HepG2 (cell line): Measurements from ENCODE around the gene LAMB2. TPM values are rescaled to one million over a fixed set of nuclear protein-coding genes. Genes with fewer than 3 reads are reported as not detected.

Source experiments
- EED ChIP-seq: sonication (generic); formaldehyde crosslinking; IDR thresholded peaks from 2 replicates; pipeline ENCODE4 v1.5.0; 2020; ENCODE audit warnings: mild to moderate bottlenecking, missing genetic modification reagents
- FLYWCH1 ChIP-seq: sonication (generic); formaldehyde crosslinking; IDR thresholded peaks from 2 replicates; pipeline ENCODE4 v1.8.1; 2023; ENCODE audit warnings: mild to moderate bottlenecking, missing genetic modification reagents
- FOXP4 ChIP-seq: sonication (generic); formaldehyde crosslinking; IDR thresholded peaks from 2 replicates; pipeline ENCODE4 v1.4.0; 2020; ENCODE audit warnings: missing genetic modification reagents
- HDAC2 ChIP-seq: sonication (generic); formaldehyde crosslinking; IDR thresholded peaks from 2 replicates; pipeline ENCODE4 v1.4.0; 2020; ENCODE audit warnings: missing genetic modification reagents
- HNF4A ChIP-seq: sonication (generic); formaldehyde crosslinking; IDR thresholded peaks from 2 replicates; pipeline ENCODE4 v1.4.0; 2020; ENCODE audit warnings: missing genetic modification reagents
- NR2F6 ChIP-seq, 2 experiments: IDR thresholded peaks; 2 replicates each; pipeline ENCODE4 v1.6.1; 2016; ENCODE audit warnings: antibody characterized with exemption in 1 of 2, mild to moderate bottlenecking in 1 of 2
- PAWR ChIP-seq: sonication (generic); formaldehyde crosslinking; IDR thresholded peaks from 2 replicates; pipeline ENCODE4 v1.4.0; 2020; ENCODE audit warnings: missing genetic modification reagents, mild to moderate bottlenecking, borderline replicate concordance
- SAFB2 ChIP-seq: sonication (generic); formaldehyde crosslinking; IDR thresholded peaks from 2 replicates; pipeline ENCODE4 v1.5.1; 2020; ENCODE audit warnings: missing genetic modification reagents, low read depth, mild to moderate bottlenecking, borderline replicate concordance
- ZKSCAN1 ChIP-seq: fragments of 150-350 bp; IDR thresholded peaks from 2 replicates; pipeline ENCODE4 v1.6.1; 2014; ENCODE audit warnings: low read length
- ZNF20 ChIP-seq: sonication (generic); formaldehyde crosslinking; IDR thresholded peaks from 2 replicates; pipeline ENCODE4 v1.4.0; 2020; ENCODE audit warnings: mild to moderate bottlenecking, moderate library complexity, missing genetic modification reagents
- ZNF570 ChIP-seq: sonication (generic); formaldehyde crosslinking; IDR thresholded peaks from 2 replicates; pipeline ENCODE4 v1.4.0; 2020; ENCODE audit warnings: mild to moderate bottlenecking, missing genetic modification reagents, borderline replicate concordance
- ZNF589 ChIP-seq: sonication (generic); formaldehyde crosslinking; conservative IDR thresholded peaks from 2 replicates; pipeline ENCODE4 v1.8.0; 2022; ENCODE audit warnings: mild to moderate bottlenecking, moderate library complexity, missing genetic modification reagents
- ZNF709 ChIP-seq: sonication (generic); formaldehyde crosslinking; IDR thresholded peaks from 2 replicates; pipeline ENCODE4 v1.5.0; 2020; ENCODE audit warnings: mild to moderate bottlenecking, missing genetic modification reagents
- polyA plus RNA-seq, 8 experiments: library from polyadenylated mRNA; depleted of rRNA in 3 of 8; stranded (reverse) in 7 of 8; unstranded in 1 of 8; fragments of >200 nt; fragmentation: Illumina TruSeq in 4 of 8; extraction: Trizol in 4 of 8; gene quantifications; 2 replicates each; pipeline versions ENCODE4 v1.2.1 to v1.2.3, GENCODE V29; 2011 to 2016; ENCODE audit warnings: low read depth in 4 of 8, missing spikeins in 1 of 8, mixed read lengths in 1 of 8; ENCODE audit not compliant: insufficient read depth in 1 of 8
- total RNA-seq, 5 experiments: library from RNA; depleted of rRNA; stranded (reverse); fragments of >200 nt; fragmentation: Illumina TruSeq; extraction: Trizol; gene quantifications; 2 replicates each; pipeline ENCODE4 v1.2.3, GENCODE V29; 2016; ENCODE audit warnings: low read depth in 1 of 5
- TF ChIP-seq, protein P1 (sequence below): sonication (generic); formaldehyde crosslinking; IDR thresholded peaks from 2 replicates; pipeline ENCODE4 v1.8.0; 2022; ENCODE audit warnings: mild to moderate bottlenecking, missing genetic modification reagents; ENCODE audit not compliant: insufficient replicate concordance
- TF ChIP-seq, protein P2 (sequence below): sonication (generic); formaldehyde crosslinking; IDR thresholded peaks from 2 replicates; pipeline ENCODE4 v1.4.0; 2020; ENCODE audit warnings: mild to moderate bottlenecking, missing genetic modification reagents
- TF ChIP-seq, protein P3 (sequence below): sonication (generic); formaldehyde crosslinking; IDR thresholded peaks from 2 replicates; pipeline ENCODE4 v1.8.0; 2022; ENCODE audit warnings: mild to moderate bottlenecking, missing genetic modification reagents, borderline replicate concordance
- TF ChIP-seq, protein P4 (sequence below): sonication (generic); formaldehyde crosslinking; IDR thresholded peaks from 2 replicates; pipeline ENCODE4 v1.5.0; 2020; ENCODE audit warnings: mild to moderate bottlenecking, missing genetic modification reagents

The LAMB2 gene
- total and polyA plus RNA-seq, 2 of the 13 experiments (the other 11 are each of a cell fraction or from before 2014, with no cell fraction given): 208 to 443 TPM

GRCh38 chr3:49132437-49133225 is at the start of gene LAMB2 (continued):
- 0 out of 2 replicates have a peak, but pooled peaks have one; percentile 65 for TF ChIP-seq ZNF709 (CRISPR knock-in tag)
- TF ChIP-seq PAWR (CRISPR knock-in tag): 0 out of 2 replicates have a peak, but pooled peaks have one; percentile 58
- TF ChIP-seq, protein P1, sequence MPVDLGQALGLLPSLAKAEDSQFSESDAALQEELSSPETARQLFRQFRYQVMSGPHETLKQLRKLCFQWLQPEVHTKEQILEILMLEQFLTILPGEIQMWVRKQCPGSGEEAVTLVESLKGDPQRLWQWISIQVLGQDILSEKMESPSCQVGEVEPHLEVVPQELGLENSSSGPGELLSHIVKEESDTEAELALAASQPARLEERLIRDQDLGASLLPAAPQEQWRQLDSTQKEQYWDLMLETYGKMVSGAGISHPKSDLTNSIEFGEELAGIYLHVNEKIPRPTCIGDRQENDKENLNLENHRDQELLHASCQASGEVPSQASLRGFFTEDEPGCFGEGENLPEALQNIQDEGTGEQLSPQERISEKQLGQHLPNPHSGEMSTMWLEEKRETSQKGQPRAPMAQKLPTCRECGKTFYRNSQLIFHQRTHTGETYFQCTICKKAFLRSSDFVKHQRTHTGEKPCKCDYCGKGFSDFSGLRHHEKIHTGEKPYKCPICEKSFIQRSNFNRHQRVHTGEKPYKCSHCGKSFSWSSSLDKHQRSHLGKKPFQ (CRISPR knock-in tag): peak; percentile 23
- 0 out of 2 replicates have a peak, but pooled peaks have one; percentile 43 for TF ChIP-seq ZNF20 (CRISPR knock-in tag)
- TF ChIP-seq ZKSCAN1: no peak
- TF ChIP-seq ZNF589 (CRISPR knock-in tag): no peak; the same call in 1 of the 2 replicates
- no peak for TF ChIP-seq ZNF570 (CRISPR knock-in tag)
- TF ChIP-seq HNF4A (CRISPR knock-in tag): peak; percentile 70
- TF ChIP-seq, protein P2, sequence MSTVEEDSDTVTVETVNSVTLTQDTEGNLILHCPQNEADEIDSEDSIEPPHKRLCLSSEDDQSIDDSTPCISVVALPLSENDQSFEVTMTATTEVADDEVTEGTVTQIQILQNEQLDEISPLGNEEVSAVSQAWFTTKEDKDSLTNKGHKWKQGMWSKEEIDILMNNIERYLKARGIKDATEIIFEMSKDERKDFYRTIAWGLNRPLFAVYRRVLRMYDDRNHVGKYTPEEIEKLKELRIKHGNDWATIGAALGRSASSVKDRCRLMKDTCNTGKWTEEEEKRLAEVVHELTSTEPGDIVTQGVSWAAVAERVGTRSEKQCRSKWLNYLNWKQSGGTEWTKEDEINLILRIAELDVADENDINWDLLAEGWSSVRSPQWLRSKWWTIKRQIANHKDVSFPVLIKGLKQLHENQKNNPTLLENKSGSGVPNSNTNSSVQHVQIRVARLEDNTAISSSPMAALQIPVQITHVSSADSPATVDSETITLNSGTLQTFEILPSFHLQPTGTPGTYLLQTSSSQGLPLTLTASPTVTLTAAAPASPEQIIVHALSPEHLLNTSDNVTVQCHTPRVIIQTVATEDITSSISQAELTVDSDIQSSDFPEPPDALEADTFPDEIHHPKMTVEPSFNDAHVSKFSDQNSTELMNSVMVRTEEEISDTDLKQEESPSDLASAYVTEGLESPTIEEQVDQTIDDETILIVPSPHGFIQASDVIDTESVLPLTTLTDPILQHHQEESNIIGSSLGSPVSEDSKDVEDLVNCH (CRISPR knock-in tag): no peak
- peak; percentile 25; the same call in 1 of the 2 replicates for TF ChIP-seq NR2F6 (IDR thresholded peaks at IDR 0.05)
- no peak for TF ChIP-seq NR2F6 (CRISPR knock-in tag; IDR thresholded peaks at IDR 0.05)
- TF ChIP-seq FOXP4 (CRISPR knock-in tag): peak; percentile 45; the same call in 1 of the 2 replicates
- TF ChIP-seq, protein P3, sequence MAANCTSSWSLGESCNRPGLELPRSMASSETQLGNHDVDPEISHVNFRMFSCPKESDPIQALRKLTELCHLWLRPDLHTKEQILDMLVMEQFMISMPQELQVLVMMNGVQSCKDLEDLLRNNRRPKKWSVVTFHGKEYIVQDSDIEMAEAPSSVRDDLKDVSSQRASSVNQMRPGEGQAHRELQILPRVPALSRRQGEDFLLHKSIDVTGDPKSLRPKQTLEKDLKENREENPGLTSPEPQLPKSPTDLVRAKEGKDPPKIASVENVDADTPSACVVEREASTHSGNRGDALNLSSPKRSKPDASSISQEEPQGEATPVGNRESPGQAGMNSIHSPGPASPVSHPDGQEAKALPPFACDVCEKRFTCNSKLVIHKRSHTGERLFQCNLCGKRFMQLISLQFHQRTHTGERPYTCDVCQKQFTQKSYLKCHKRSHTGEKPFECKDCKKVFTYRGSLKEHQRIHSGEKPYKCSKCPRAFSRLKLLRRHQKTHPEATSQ (CRISPR knock-in tag): no peak; the same call in 1 of the 2 replicates
- TF ChIP-seq, protein P4, sequence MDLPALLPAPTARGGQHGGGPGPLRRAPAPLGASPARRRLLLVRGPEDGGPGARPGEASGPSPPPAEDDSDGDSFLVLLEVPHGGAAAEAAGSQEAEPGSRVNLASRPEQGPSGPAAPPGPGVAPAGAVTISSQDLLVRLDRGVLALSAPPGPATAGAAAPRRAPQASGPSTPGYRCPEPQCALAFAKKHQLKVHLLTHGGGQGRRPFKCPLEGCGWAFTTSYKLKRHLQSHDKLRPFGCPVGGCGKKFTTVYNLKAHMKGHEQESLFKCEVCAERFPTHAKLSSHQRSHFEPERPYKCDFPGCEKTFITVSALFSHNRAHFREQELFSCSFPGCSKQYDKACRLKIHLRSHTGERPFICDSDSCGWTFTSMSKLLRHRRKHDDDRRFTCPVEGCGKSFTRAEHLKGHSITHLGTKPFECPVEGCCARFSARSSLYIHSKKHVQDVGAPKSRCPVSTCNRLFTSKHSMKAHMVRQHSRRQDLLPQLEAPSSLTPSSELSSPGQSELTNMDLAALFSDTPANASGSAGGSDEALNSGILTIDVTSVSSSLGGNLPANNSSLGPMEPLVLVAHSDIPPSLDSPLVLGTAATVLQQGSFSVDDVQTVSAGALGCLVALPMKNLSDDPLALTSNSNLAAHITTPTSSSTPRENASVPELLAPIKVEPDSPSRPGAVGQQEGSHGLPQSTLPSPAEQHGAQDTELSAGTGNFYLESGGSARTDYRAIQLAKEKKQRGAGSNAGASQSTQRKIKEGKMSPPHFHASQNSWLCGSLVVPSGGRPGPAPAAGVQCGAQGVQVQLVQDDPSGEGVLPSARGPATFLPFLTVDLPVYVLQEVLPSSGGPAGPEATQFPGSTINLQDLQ (CRISPR knock-in tag): no peak
- TF ChIP-seq FLYWCH1 (CRISPR knock-in tag): no peak
- TF ChIP-seq SAFB2 (CRISPR knock-in tag): no peak
- no peak for TF ChIP-seq EED (CRISPR knock-in tag)
- no peak; the same call in 1 of the 2 replicates for TF ChIP-seq HDAC2
